ENCODE measurements around the gene AK9.

The AK9 gene

DNA sequence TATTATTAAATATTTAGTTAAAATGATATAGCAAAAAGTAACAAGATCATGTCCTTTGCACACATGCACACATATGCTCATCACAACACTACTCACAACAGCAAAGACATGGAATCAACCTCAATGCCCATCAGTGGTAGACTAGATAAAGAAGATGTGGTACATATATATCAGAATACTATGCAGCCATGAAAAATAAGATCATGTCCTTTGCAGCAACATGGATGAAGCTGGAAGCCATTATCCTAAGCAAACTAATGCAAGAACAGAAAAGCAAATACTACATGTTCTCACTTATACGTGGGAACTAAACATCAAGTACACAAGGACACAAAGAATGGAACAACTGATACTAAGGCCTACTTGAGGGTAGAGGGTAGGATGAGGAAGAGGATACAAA lies 14.3 kb downstream of the AK9 start:
- DNase-seq: no peak
- Histone ChIP-seq H3K27me3 (no peaks in the 10 kb centered on the region), H3K9me3 (no peaks in the 10 kb centered on the region), H3K36me3 (no peaks in the 10 kb centered on the region), H3K4me3 (ENCODE audit: low read depth, low read length) (no peak overlapping the region), H3K4me1 (no peaks in the 10 kb centered on the region)
- TF ChIP-seq, protein P1, sequence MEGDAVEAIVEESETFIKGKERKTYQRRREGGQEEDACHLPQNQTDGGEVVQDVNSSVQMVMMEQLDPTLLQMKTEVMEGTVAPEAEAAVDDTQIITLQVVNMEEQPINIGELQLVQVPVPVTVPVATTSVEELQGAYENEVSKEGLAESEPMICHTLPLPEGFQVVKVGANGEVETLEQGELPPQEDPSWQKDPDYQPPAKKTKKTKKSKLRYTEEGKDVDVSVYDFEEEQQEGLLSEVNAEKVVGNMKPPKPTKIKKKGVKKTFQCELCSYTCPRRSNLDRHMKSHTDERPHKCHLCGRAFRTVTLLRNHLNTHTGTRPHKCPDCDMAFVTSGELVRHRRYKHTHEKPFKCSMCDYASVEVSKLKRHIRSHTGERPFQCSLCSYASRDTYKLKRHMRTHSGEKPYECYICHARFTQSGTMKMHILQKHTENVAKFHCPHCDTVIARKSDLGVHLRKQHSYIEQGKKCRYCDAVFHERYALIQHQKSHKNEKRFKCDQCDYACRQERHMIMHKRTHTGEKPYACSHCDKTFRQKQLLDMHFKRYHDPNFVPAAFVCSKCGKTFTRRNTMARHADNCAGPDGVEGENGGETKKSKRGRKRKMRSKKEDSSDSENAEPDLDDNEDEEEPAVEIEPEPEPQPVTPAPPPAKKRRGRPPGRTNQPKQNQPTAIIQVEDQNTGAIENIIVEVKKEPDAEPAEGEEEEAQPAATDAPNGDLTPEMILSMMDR (IDR thresholded peaks at IDR 0.05; ENCODE audit: low read depth, low read length): no peak

DNA sequence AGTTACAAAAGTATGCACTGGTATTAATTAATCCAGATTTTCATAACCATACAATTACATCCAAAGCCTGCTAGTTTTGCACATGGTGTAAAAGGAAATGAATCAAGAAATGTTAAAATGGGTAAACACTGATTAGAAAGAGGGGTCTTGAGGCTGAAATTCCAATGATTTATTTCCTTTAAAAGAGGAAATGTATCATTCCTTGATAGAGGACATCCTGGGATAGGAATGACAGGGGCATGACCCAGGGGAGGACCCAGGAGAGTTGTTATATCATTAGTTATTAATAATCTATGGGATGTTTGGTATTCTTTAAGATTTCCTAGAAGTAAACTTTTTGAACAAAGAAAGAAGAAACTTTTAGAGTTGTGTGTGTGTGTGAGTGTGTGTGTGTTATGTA lies 18.2 kb downstream of the AK9 start:
- Histone ChIP-seq H3K9me3 (no peaks in the 10 kb centered on the region), H3K36me3 (no peaks in the 10 kb centered on the region), H3K27me3 (no peaks in the 10 kb centered on the region), H3K4me3 (ENCODE audit: low read depth, low read length) (no peak overlapping the region), H3K4me1 (no peaks in the 10 kb centered on the region)
- DNase-seq: no peak
- TF ChIP-seq, protein P1 (IDR thresholded peaks at IDR 0.05; ENCODE audit: low read depth, low read length): no peak

DNA sequence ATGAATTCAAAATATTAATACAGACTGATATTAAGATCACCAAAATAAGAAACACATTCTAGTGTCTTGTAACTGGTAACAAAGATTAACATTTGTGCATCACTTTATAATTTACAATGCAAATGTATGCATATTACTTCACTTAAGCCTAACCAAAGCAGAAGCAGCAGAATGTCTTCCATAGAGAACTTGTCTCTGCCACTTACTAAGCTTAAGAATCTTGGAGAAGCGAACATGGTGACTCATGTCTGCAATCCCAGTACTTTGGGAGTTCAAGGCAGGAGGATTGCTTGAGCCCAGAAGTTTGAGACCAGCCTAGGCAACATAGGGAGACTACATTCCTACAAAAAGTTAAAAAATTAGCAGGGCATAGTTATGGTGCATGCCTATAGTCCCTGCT lies 18.8 kb downstream of the AK9 start:
- Histone ChIP-seq H3K4me3 (ENCODE audit: low read depth, low read length) (no peak overlapping the region), H3K4me1 (no peaks in the 10 kb centered on the region), H3K27me3 (no peaks in the 10 kb centered on the region), H3K9me3 (no peaks in the 10 kb centered on the region), H3K36me3 (no peaks in the 10 kb centered on the region)
- DNase-seq: no peak
- TF ChIP-seq, protein P1 (IDR thresholded peaks at IDR 0.05; ENCODE audit: low read depth, low read length): no peak

GRCh38 chr6:109671733-109672132 lies 19.3 kb downstream of the AK9 start:
- no peak for DNase-seq
- TF ChIP-seq, protein P1 (IDR thresholded peaks at IDR 0.05; ENCODE audit: low read depth, low read length): no peak
- no peaks in the 10 kb centered on the region for H3K27me3 ChIP-seq
- no peaks in the 10 kb centered on the region for H3K36me3 ChIP-seq
- H3K4me3 ChIP-seq (ENCODE audit: low read depth, low read length): no peak overlapping the region
- H3K9me3 ChIP-seq: no peaks in the 10 kb centered on the region
- H3K4me1 ChIP-seq: no peaks in the 10 kb centered on the region

GRCh38 chr6:109669811-109670210 lies 21.2 kb downstream of the AK9 start:
- TF ChIP-seq, protein P1 (IDR thresholded peaks at IDR 0.05; ENCODE audit: low read depth, low read length): no peak
- H3K27me3 ChIP-seq: no peaks in the 10 kb centered on the region
- no peak for DNase-seq
- H3K4me3 ChIP-seq (ENCODE audit: low read depth, low read length): no peak overlapping the region
- no peaks in the 10 kb centered on the region for H3K36me3 ChIP-seq
- H3K9me3 ChIP-seq: no peaks in the 10 kb centered on the region
- no peaks in the 10 kb centered on the region for H3K4me1 ChIP-seq

GRCh38 chr6:109662192-109662591 lies 28.8 kb downstream of the AK9 start:
- Histone ChIP-seq H3K4me1 (no peaks in the 10 kb centered on the region), H3K36me3 (no peaks in the 10 kb centered on the region), H3K27me3 (no peaks in the 10 kb centered on the region; the same call in 1 of the 2 replicates), H3K9me3 (no peaks in the 10 kb centered on the region), H3K4me3 (ENCODE audit: low read depth, low read length) (no peak overlapping the region)
- TF ChIP-seq, protein P1 (IDR thresholded peaks at IDR 0.05; ENCODE audit: low read depth, low read length): no peak
- no peak for DNase-seq
